H9 (cell line): ENCODE results near the gene SMYD1. TPM values are rescaled to one million over a fixed set of nuclear protein-coding genes. Genes with fewer than 3 reads are reported as not detected.

Experiments used
- DNase-seq: peaks from one replicate; pipeline ENCODE4 v3.0.0-alpha.2; 2017
- H2AFZ ChIP-seq: one replicate; pipeline ENCODE4 v1.6.1; 2013; ENCODE audit warnings: mild to moderate bottlenecking, low read length, control low read depth, moderate library complexity
- H2AK5ac ChIP-seq: 2 replicates; pipeline ENCODE4 v1.6.1; 2013; ENCODE audit warnings: low read length, control low read depth, mixed read lengths; ENCODE audit not compliant: insufficient read length
- H2BK120ac ChIP-seq: one replicate; pipeline ENCODE4 v1.6.1; 2013; ENCODE audit warnings: low read depth, mild to moderate bottlenecking, low read length, control low read depth, inconsistent platforms; ENCODE audit not compliant: poor library complexity, severe bottlenecking
- H2BK12ac ChIP-seq: 2 replicates; pipeline ENCODE4 v1.6.1; 2013; ENCODE audit warnings: low read length, control low read depth, mixed read lengths, low read depth; ENCODE audit not compliant: insufficient read length
- H2BK15ac ChIP-seq: 2 replicates; pipeline ENCODE4 v1.6.1; 2013; ENCODE audit warnings: low read depth, low read length, control low read depth
- H2BK20ac ChIP-seq: one replicate; pipeline ENCODE4 v1.6.1; 2013; ENCODE audit warnings: low read depth, mild to moderate bottlenecking, low read length, control low read depth, inconsistent platforms; ENCODE audit not compliant: poor library complexity, severe bottlenecking
- H2BK5ac ChIP-seq: 2 replicates; pipeline ENCODE4 v1.6.1; 2013; ENCODE audit warnings: low read length, control low read depth, mixed read lengths; ENCODE audit not compliant: insufficient read length
- H3K14ac ChIP-seq: 2 replicates; pipeline ENCODE4 v1.6.1; 2013; ENCODE audit warnings: low read length, control low read depth; ENCODE audit not compliant: insufficient read depth
- H3K18ac ChIP-seq: 2 replicates; pipeline ENCODE4 v1.6.1; 2013; ENCODE audit warnings: low read depth, mild to moderate bottlenecking, mixed read lengths, low read length, control low read depth; ENCODE audit not compliant: insufficient read length
- H3K23ac ChIP-seq: 2 replicates; pipeline ENCODE4 v1.6.1; 2013; ENCODE audit warnings: low read length, control low read depth, mixed read lengths, low read depth; ENCODE audit not compliant: insufficient read length
- H3K23me2 ChIP-seq: 2 replicates; pipeline ENCODE4 v1.6.1; 2013; ENCODE audit warnings: low read depth, mild to moderate bottlenecking, mixed read lengths, low read length, control low read depth; ENCODE audit not compliant: insufficient read length, poor library complexity, severe bottlenecking
- H3K27ac ChIP-seq: 2 replicates; pipeline ENCODE4 v1.5.1; 2013; ENCODE audit warnings: low read length, control low read depth, mixed read lengths, low read depth; ENCODE audit not compliant: insufficient read length
- H3K27me3 ChIP-seq: 2 replicates; pipeline ENCODE4 v1.6.1; 2013; ENCODE audit warnings: low read length, control low read depth, inconsistent platforms; ENCODE audit not compliant: insufficient read depth
- H3K4ac ChIP-seq: 2 replicates; pipeline ENCODE4 v1.6.1; 2013; ENCODE audit warnings: low read depth, mild to moderate bottlenecking, control low read depth, inconsistent platforms, low read length, moderate library complexity
- H3K4me1 ChIP-seq: 2 replicates; pipeline ENCODE4 v1.6.1; 2013; ENCODE audit warnings: low read length, control low read depth, inconsistent platforms; ENCODE audit not compliant: insufficient read depth
- H3K4me2 ChIP-seq: 2 replicates; pipeline ENCODE4 v1.6.1; 2013; ENCODE audit warnings: low read length, control low read depth, mixed read lengths; ENCODE audit not compliant: insufficient read length, insufficient read depth
- H3K56ac ChIP-seq: 2 replicates; pipeline ENCODE4 v1.6.1; 2013; ENCODE audit warnings: low read depth, mild to moderate bottlenecking, mixed read lengths, low read length, control low read depth; ENCODE audit not compliant: insufficient read length
- H3K79me1 ChIP-seq: 2 replicates; pipeline ENCODE4 v1.6.1; 2013; ENCODE audit warnings: low read depth, mild to moderate bottlenecking, moderate library complexity, low read length, control low read depth, inconsistent platforms; ENCODE audit not compliant: insufficient read depth, poor library complexity, severe bottlenecking
- H3K79me2 ChIP-seq: 2 replicates; pipeline ENCODE4 v1.6.1; 2013; ENCODE audit warnings: low read length, control low read depth, inconsistent platforms; ENCODE audit not compliant: insufficient read depth
- H3K9ac ChIP-seq: 2 replicates; pipeline ENCODE4 v1.6.1; 2013; ENCODE audit warnings: low read length, control low read depth, mixed read lengths; ENCODE audit not compliant: insufficient read length; ENCODE audit errors: extremely low read depth
- H3K9me3 ChIP-seq: one replicate; pipeline ENCODE4 v1.6.1; 2013; ENCODE audit warnings: low read depth, low read length, inconsistent platforms; ENCODE audit not compliant: control insufficient read depth
- H3T11ph ChIP-seq: one replicate; pipeline ENCODE4 v1.6.1; 2013; ENCODE audit warnings: mild to moderate bottlenecking, low read length, control low read depth, inconsistent platforms
- H4K20me1 ChIP-seq: one replicate; pipeline ENCODE4 v1.6.1; 2013; ENCODE audit not compliant: control insufficient read depth, insufficient read length, insufficient read depth
- H4K5ac ChIP-seq: 2 replicates; pipeline ENCODE4 v1.6.1; 2013; ENCODE audit warnings: low read depth, mild to moderate bottlenecking, mixed read lengths, low read length, control low read depth; ENCODE audit not compliant: insufficient read length
- H4K8ac ChIP-seq: replicated peaks from 2 replicates; pipeline ENCODE4 v1.6.1; 2013; ENCODE audit warnings: low read length, control low read depth, mixed read lengths, low read depth; ENCODE audit not compliant: insufficient read length
- H4K91ac ChIP-seq: 2 replicates; pipeline ENCODE4 v1.6.1; 2013; ENCODE audit warnings: low read depth, mild to moderate bottlenecking, moderate library complexity, mixed read lengths, low read length, control low read depth; ENCODE audit not compliant: insufficient read length
- H3K27ac Mint-ChIP-seq, 3 experiments: 2 replicates in 2 of 3; 3 replicates in 1 of 3; pipeline ENCODE4 v1.8.0; 2020 to 2021; ENCODE audit warnings: mixed read lengths in 3 of 3, mild to moderate bottlenecking in 1 of 3, moderate library complexity in 1 of 3
- H3K27me3 Mint-ChIP-seq: 2 replicates; pipeline ENCODE4 v1.8.0; 2021; ENCODE audit warnings: low read depth, mild to moderate bottlenecking, moderate library complexity, mixed read lengths
- H3K36me3 Mint-ChIP-seq, 3 experiments: 2 replicates in 2 of 3; 3 replicates in 1 of 3; pipeline ENCODE4 v1.8.0; 2020 to 2021; ENCODE audit warnings: low read depth in 3 of 3, mixed read lengths in 3 of 3; ENCODE audit not compliant: insufficient read depth in 1 of 3
- H3K4me1 Mint-ChIP-seq, 2 experiments: 2 replicates each; pipeline ENCODE4 v1.8.0; 2020; ENCODE audit warnings: mixed read lengths in 2 of 2
- H3K4me3 Mint-ChIP-seq, 2 experiments: 2 replicates in 1 of 2; 3 replicates in 1 of 2; pipeline ENCODE4 v1.8.0; 2020 to 2021; ENCODE audit warnings: mild to moderate bottlenecking in 2 of 2, mixed read lengths in 2 of 2, moderate library complexity in 1 of 2
- H3K9me3 Mint-ChIP-seq, 2 experiments: 2 replicates in 1 of 2; 3 replicates in 1 of 2; pipeline ENCODE4 v1.8.0; 2020; ENCODE audit warnings: mild to moderate bottlenecking in 2 of 2, mixed read lengths in 2 of 2, moderate library complexity in 1 of 2
- WGBS: extraction: QIAGEN DNeasy Blood & Tissue Kit; methylation state at CpG from one replicate; pipeline ENCODE4 v1.1.7; 2013; ENCODE audit warnings: missing lambda C conversion rate, low lambda C conversion rate, mixed read lengths; ENCODE audit not compliant: insufficient read length; ENCODE audit errors: extremely low coverage; 5-methylcytosine and 5-hydroxymethylcytosine counted together
- total RNA-seq: library from RNA; stranded (reverse); gene quantifications from 2 replicates; pipeline ENCODE4 v1.2.1, GENCODE V29; 2021
- TF ChIP-seq, protein P1 (sequence below): fragments of 200-600 bp; sonication (generic); conservative IDR thresholded peaks from 3 replicates; pipeline ENCODE4 v1.8.0; 2021; ENCODE audit warnings: antibody characterized with exemption, mild to moderate bottlenecking

SMYD1 gene
- total RNA-seq, 1 experiment from 2014 or later, result not detected

DNA sequence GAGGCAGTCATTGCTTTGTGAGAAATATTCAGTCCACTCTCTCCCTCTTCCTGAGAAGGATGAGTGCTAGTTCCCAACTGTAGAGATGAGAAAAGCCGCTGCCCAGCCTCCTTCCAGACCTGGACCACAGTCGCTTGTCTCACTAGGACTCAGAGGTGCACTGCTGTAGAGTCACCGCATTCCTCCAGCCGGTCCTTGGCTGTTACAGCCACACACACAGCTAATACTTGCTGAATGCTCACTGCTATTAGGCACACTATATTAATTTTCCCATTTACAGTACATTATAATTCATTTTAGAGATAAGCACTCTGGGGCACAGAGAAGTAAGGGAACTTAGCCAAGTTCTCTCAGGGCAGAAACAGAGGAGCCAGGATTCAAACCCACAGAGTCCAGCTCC is 70.2 kb downstream of the SMYD1 start:
- no peaks in the 10 kb centered on the region for H3K4me1 ChIP-seq
- no peak overlapping the region for H3K56ac ChIP-seq
- Mint-ChIP-seq H3K36me3 (no peaks in the 10 kb centered on the region; a peak in 1 of 7 replicates), H3K4me1 (no peaks in the 10 kb centered on the region), H3K4me3 (no peak overlapping the region), H3K27me3 (peaks cover 23% of the 10 kb centered on the region), H3K9me3 (peaks cover 0 to 5% of the 10 kb centered on the region in 2 experiments; a peak in 1 of 5 replicates), H3K27ac (no peak overlapping the region)
- no peaks in the 10 kb centered on the region for H3K27me3 ChIP-seq
- no peak overlapping the region for H3K4ac ChIP-seq
- H2BK12ac ChIP-seq, result no peak overlapping the region
- H3K4me2 ChIP-seq, result no peak overlapping the region
- H4K8ac ChIP-seq, result no peak overlapping the region
- H3K9ac ChIP-seq, result no peak overlapping the region
- H3K23me2 ChIP-seq, result no peaks in the 10 kb centered on the region
- H2BK120ac ChIP-seq, result no peak overlapping the region
- TF ChIP-seq, protein P1, sequence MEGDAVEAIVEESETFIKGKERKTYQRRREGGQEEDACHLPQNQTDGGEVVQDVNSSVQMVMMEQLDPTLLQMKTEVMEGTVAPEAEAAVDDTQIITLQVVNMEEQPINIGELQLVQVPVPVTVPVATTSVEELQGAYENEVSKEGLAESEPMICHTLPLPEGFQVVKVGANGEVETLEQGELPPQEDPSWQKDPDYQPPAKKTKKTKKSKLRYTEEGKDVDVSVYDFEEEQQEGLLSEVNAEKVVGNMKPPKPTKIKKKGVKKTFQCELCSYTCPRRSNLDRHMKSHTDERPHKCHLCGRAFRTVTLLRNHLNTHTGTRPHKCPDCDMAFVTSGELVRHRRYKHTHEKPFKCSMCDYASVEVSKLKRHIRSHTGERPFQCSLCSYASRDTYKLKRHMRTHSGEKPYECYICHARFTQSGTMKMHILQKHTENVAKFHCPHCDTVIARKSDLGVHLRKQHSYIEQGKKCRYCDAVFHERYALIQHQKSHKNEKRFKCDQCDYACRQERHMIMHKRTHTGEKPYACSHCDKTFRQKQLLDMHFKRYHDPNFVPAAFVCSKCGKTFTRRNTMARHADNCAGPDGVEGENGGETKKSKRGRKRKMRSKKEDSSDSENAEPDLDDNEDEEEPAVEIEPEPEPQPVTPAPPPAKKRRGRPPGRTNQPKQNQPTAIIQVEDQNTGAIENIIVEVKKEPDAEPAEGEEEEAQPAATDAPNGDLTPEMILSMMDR, result no peak
- H3K14ac ChIP-seq, result no peak overlapping the region
- no peaks in the 10 kb centered on the region for H3K79me1 ChIP-seq
- H3K27ac ChIP-seq, result no peak overlapping the region
- no peak for DNase-seq
- no peak overlapping the region for H4K5ac ChIP-seq
- H4K20me1 ChIP-seq, result no peaks in the 10 kb centered on the region
- no CpG with 5 or more reads among the region's 4 CpGs for WGBS
- H3T11ph ChIP-seq, result no peak overlapping the region
- H2BK5ac ChIP-seq, result no peak overlapping the region
- H3K9me3 ChIP-seq, result no peaks in the 10 kb centered on the region
- no peak overlapping the region for H3K18ac ChIP-seq
- no peak overlapping the region for H2AFZ ChIP-seq
- H4K91ac ChIP-seq, result no peak overlapping the region
- no peak overlapping the region for H3K23ac ChIP-seq
- no peak overlapping the region for H2AK5ac ChIP-seq
- H2BK15ac ChIP-seq, result no peak overlapping the region
- no peaks in the 10 kb centered on the region for H3K79me2 ChIP-seq
- no peak overlapping the region for H2BK20ac ChIP-seq
